Right atrium auricular region (tissue), 2 donors: ENCODE measurements around the gene HS3ST3A1. TPM values are rescaled to one million over a fixed set of nuclear protein-coding genes. Genes with fewer than 3 reads are reported as not detected.

Experiments
- DNase-seq: peaks from one replicate; pipeline ENCODE4 v3.0.0-alpha.2; 2019; ENCODE audit warnings: low spot score
- H3K27ac ChIP-seq, 2 donors: fragments of 200-600 bp; sonication (generic); 1 replicate in 1 of 2; 2 replicates in 1 of 2; pipeline ENCODE4 v1.5.1; 2016 to 2019
- H3K27me3 ChIP-seq, 2 donors: fragments of 200-600 bp; sonication (generic); one replicate each; pipeline versions ENCODE4 v1.5.1 to v1.6.0; 2017 to 2019
- H3K36me3 ChIP-seq: fragments of 200-600 bp; sonication (generic); one replicate; pipeline ENCODE4 v1.5.1; 2016
- H3K4me1 ChIP-seq, 2 donors: fragments of 200-600 bp; sonication (generic); one replicate each; pipeline versions ENCODE4 v1.5.1 to v1.6.0; 2017 to 2019
- H3K4me3 ChIP-seq, 2 donors: fragments of 200-600 bp; sonication (generic); 1 replicate in 1 of 2; 2 replicates in 1 of 2; pipeline ENCODE4 v1.5.1; 2017 to 2019; ENCODE audit warnings: mild to moderate bottlenecking in 1 of 2, moderate library complexity in 1 of 2
- H3K9me3 ChIP-seq, 2 donors: fragments of 200-600 bp; sonication (generic); one replicate each; pipeline ENCODE4 v1.5.1; 2019
- total RNA-seq, 2 donors: library from RNA; depleted of rRNA; stranded (reverse); fragments of >200 nt; gene quantifications; one replicate each; pipeline ENCODE4 v1.1.0, GENCODE V29; 2016
- TF ChIP-seq, protein P1 (sequence below), 2 donors: fragments of 200-600 bp; sonication (generic); IDR thresholded peaks; one replicate each; pipeline ENCODE4 v1.5.1; 2019; ENCODE audit warnings: antibody characterized with exemption in 2 of 2

Gene HS3ST3A1
- total RNA-seq, 2 donors from 2014 or later, result 5.6 TPM; not detected in 1

- H3K27ac ChIP-seq, result no peak overlapping the region
- H3K4me3 ChIP-seq, result no peak overlapping the region
- DNase-seq, result no peak
- TF ChIP-seq, protein P1, sequence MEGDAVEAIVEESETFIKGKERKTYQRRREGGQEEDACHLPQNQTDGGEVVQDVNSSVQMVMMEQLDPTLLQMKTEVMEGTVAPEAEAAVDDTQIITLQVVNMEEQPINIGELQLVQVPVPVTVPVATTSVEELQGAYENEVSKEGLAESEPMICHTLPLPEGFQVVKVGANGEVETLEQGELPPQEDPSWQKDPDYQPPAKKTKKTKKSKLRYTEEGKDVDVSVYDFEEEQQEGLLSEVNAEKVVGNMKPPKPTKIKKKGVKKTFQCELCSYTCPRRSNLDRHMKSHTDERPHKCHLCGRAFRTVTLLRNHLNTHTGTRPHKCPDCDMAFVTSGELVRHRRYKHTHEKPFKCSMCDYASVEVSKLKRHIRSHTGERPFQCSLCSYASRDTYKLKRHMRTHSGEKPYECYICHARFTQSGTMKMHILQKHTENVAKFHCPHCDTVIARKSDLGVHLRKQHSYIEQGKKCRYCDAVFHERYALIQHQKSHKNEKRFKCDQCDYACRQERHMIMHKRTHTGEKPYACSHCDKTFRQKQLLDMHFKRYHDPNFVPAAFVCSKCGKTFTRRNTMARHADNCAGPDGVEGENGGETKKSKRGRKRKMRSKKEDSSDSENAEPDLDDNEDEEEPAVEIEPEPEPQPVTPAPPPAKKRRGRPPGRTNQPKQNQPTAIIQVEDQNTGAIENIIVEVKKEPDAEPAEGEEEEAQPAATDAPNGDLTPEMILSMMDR (IDR thresholded peaks at IDR 0.05), result no peak
- no peaks in the 10 kb centered on the region for H3K4me1 ChIP-seq
- no peaks in the 10 kb centered on the region for H3K9me3 ChIP-seq
- H3K27me3 ChIP-seq, result no peaks in the 10 kb centered on the region
- H3K36me3 ChIP-seq, result no peaks in the 10 kb centered on the region
Observed at GRCh38 chr17:13593757-13594156, 8.0 kb downstream of the HS3ST3A1 start.

- no peaks in the 10 kb centered on the region for H3K4me1 ChIP-seq
- no peaks in the 10 kb centered on the region for H3K27me3 ChIP-seq
- no peak overlapping the region for H3K4me3 ChIP-seq
- no peak overlapping the region for H3K27ac ChIP-seq
- no peak for DNase-seq
- H3K9me3 ChIP-seq, result no peaks in the 10 kb centered on the region
- no peaks in the 10 kb centered on the region for H3K36me3 ChIP-seq
- TF ChIP-seq, protein P1 (IDR thresholded peaks at IDR 0.05), result no peak
Observed at GRCh38 chr17:13593021-13593751, 8.5 kb downstream of the HS3ST3A1 start.

- no peaks in the 10 kb centered on the region for H3K36me3 ChIP-seq
- TF ChIP-seq, protein P1 (IDR thresholded peaks at IDR 0.05), result no peak
Observed at GRCh38 chr17:13592427-13592826, 9.3 kb downstream of the HS3ST3A1 start.

GRCh38 chr17:13590441-13590840, 11.3 kb downstream of the HS3ST3A1 start:
- Histone ChIP-seq H3K4me1 (no peaks in the 10 kb centered on the region), H3K36me3 (no peaks in the 10 kb centered on the region), H3K9me3 (no peaks in the 10 kb centered on the region), H3K4me3 (no peak overlapping the region), H3K27ac (no peak overlapping the region), H3K27me3 (no peaks in the 10 kb centered on the region)
- no peak for DNase-seq
- TF ChIP-seq, protein P1 (IDR thresholded peaks at IDR 0.05), result no peak

More at GRCh38 chr17:13592427-13592826, 9.3 kb downstream of the HS3ST3A1 start:
- H3K9me3 ChIP-seq, result no peaks in the 10 kb centered on the region
- DNase-seq, result no peak
- H3K27me3 ChIP-seq, result no peaks in the 10 kb centered on the region
- no peak overlapping the region for H3K27ac ChIP-seq
- no peak overlapping the region for H3K4me3 ChIP-seq
- H3K4me1 ChIP-seq, result no peaks in the 10 kb centered on the region

- H3K4me1 ChIP-seq, result no peaks in the 10 kb centered on the region
- no peak for DNase-seq
- TF ChIP-seq, protein P1 (IDR thresholded peaks at IDR 0.05), result no peak
- no peaks in the 10 kb centered on the region for H3K36me3 ChIP-seq
- H3K9me3 ChIP-seq, result no peaks in the 10 kb centered on the region
- H3K4me3 ChIP-seq, result no peak overlapping the region
- H3K27me3 ChIP-seq, result no peaks in the 10 kb centered on the region
- no peak overlapping the region for H3K27ac ChIP-seq
Observed at GRCh38 chr17:13589658-13590057, 12.1 kb downstream of the HS3ST3A1 start.
